K562 (cell line): ENCODE results near the gene HOXB4. TPM values are rescaled to one million over a fixed set of nuclear protein-coding genes. Genes with fewer than 3 reads are reported as not detected.
A peak's percentile ranks its signal among the peaks of the same experiment; 100 is the strongest.

Experiments used
- ARID3B ChIP-seq: fragments of 250-450 bp; sonication (Bioruptor Pico); IDR thresholded peaks from 2 replicates; pipeline ENCODE4 v1.4.0; 2020; ENCODE audit warnings: borderline replicate concordance
- BRCA1 ChIP-seq, 2 experiments: fragments of 450-650 bp in 1 of 2; sonication (generic) in 1 of 2; formaldehyde crosslinking in 1 of 2; IDR thresholded peaks; 2 replicates each; pipeline versions ENCODE4 v1.5.0 to v1.6.1; 2017 to 2020; ENCODE audit warnings: mild to moderate bottlenecking in 1 of 2, missing genetic modification reagents in 1 of 2
- DIDO1 ChIP-seq: fragments of 450-650 bp; IDR thresholded peaks from 2 replicates; pipeline ENCODE4 v1.6.1; 2016; ENCODE audit warnings: low read depth, missing biosample characterization, missing genetic modification characterization
- ETV6 ChIP-seq, 3 experiments: fragments of 150-350 bp in 1 of 3; sonication (generic) in 1 of 3; formaldehyde crosslinking in 1 of 3; IDR thresholded peaks; 2 replicates each; pipeline versions ENCODE4 v1.6.1 to v1.8.0; 2014 to 2022; ENCODE audit warnings: borderline replicate concordance in 2 of 3, low read depth in 2 of 3, antibody characterized with exemption in 1 of 3, low read length in 1 of 3, mild to moderate bottlenecking in 1 of 3, missing genetic modification reagents in 1 of 3
- EWSR1 ChIP-seq: fragments of 450-650 bp; IDR thresholded peaks from 2 replicates; pipeline ENCODE4 v1.6.1; 2018; ENCODE audit warnings: borderline replicate concordance, mild to moderate bottlenecking, low read depth, moderate library complexity; ENCODE audit not compliant: partially characterized antibody
- KAT7 ChIP-seq: sonication (generic); formaldehyde crosslinking; IDR thresholded peaks from 2 replicates; pipeline ENCODE4 v1.8.0; 2022; ENCODE audit warnings: missing genetic modification reagents, mild to moderate bottlenecking, borderline replicate concordance
- POLR2AphosphoS5 ChIP-seq: IDR thresholded peaks from 2 replicates; pipeline ENCODE4 v1.6.1; 2011; ENCODE audit warnings: mild to moderate bottlenecking, low read depth, low read length, moderate library complexity; ENCODE audit not compliant: control insufficient read depth, insufficient read depth
- POLR2B ChIP-seq: fragments of 450-650 bp; IDR thresholded peaks from 2 replicates; pipeline ENCODE4 v1.6.1; 2018; ENCODE audit warnings: low read depth; ENCODE audit not compliant: partially characterized antibody
- RBFOX2 ChIP-seq: fragments of 200-400 bp; formaldehyde crosslinking; IDR thresholded peaks from 2 replicates; pipeline ENCODE4 v1.6.1; 2017; ENCODE audit warnings: low read depth, mild to moderate bottlenecking, low read length, moderate library complexity
- RFX5 ChIP-seq: IDR thresholded peaks from 2 replicates; pipeline ENCODE4 v1.6.1; 2011; ENCODE audit warnings: low read depth, mild to moderate bottlenecking, improper control_type of control experiment, low read length
- SAFB2 ChIP-seq: fragments of 200-400 bp; formaldehyde crosslinking; IDR thresholded peaks from 2 replicates; pipeline ENCODE4 v1.6.1; 2018; ENCODE audit warnings: borderline replicate concordance, low read length, low read depth, moderate library complexity; ENCODE audit not compliant: severe bottlenecking
- TFAM ChIP-seq: fragments of 250-450 bp; sonication (Bioruptor Pico); conservative IDR thresholded peaks from 2 replicates; pipeline ENCODE4 v1.5.0; 2021; ENCODE audit warnings: mild to moderate bottlenecking, moderate library complexity
- TRIM24 ChIP-seq, 2 experiments: fragments of 450-650 bp; IDR thresholded peaks; 2 replicates each; pipeline ENCODE4 v1.6.1; 2016
- TRIM28 ChIP-seq: fragments of 450-650 bp; IDR thresholded peaks from 2 replicates; pipeline ENCODE4 v1.6.1; 2017
- ZBTB7A ChIP-seq: IDR thresholded peaks from 2 replicates; pipeline ENCODE4 v1.6.1; 2011; ENCODE audit warnings: low read depth, mild to moderate bottlenecking, low read length, moderate library complexity, borderline replicate concordance; ENCODE audit not compliant: control insufficient read depth
- ZNF398 ChIP-seq: fragments of 250-450 bp; sonication (Bioruptor Pico); IDR thresholded peaks from 2 replicates; pipeline ENCODE4 v1.8.0; 2021; ENCODE audit warnings: moderate library complexity, mild to moderate bottlenecking, inconsistent platforms
- ZNF592 ChIP-seq: fragments of 450-650 bp; IDR thresholded peaks from 2 replicates; pipeline ENCODE4 v1.6.1; 2017; ENCODE audit warnings: antibody characterized with exemption, mild to moderate bottlenecking
- polyA plus RNA-seq, 8 experiments: library from polyadenylated mRNA; depleted of rRNA in 4 of 8; stranded (reverse) in 5 of 8; unstranded in 3 of 8; fragments of >200 nt; fragmentation: Nextera tagmentation in 2 of 8; fragmentation: Illumina TruSeq in 1 of 8; extraction: Ambion mirVana in 2 of 8; extraction: Trizol in 1 of 8; gene quantifications; 2 replicates each; pipeline versions ENCODE4 v1.2.1 to v1.2.3, GENCODE V29; 2011 to 2014; ENCODE audit warnings: inconsistent platforms in 1 of 8, missing spikeins in 1 of 8
- total RNA-seq, 7 experiments: library from RNA; depleted of rRNA in 6 of 7; stranded (reverse); fragments of >200 nt in 6 of 7; fragmentation: Illumina TruSeq in 2 of 7; extraction: Trizol in 2 of 7; gene quantifications; 2 replicates each; pipeline versions ENCODE4 v1.2.1 to v1.2.3, GENCODE V29; 2011 to 2021; ENCODE audit warnings: low replicate concordance in 1 of 7

Gene HOXB4
- total and polyA plus RNA-seq, 9 of the 15 experiments (the other 6 are each of a cell fraction or from before 2014, with no cell fraction given) = 1.6 to 34.9 (median 14.9) TPM

- TF ChIP-seq DIDO1 (tag) = no peak
- TF ChIP-seq POLR2AphosphoS5 = peak; percentile 38; the same call in 1 of the 2 replicates
- TF ChIP-seq EWSR1 = no peak
- TF ChIP-seq ZBTB7A = no peak
- no peak for TF ChIP-seq TFAM
- TF ChIP-seq TRIM28 = no peak
- peak; percentile 78 for TF ChIP-seq RBFOX2
- no peak for TF ChIP-seq ZNF592
- TF ChIP-seq KAT7 (CRISPR knock-in tag) = no peak
- TF ChIP-seq POLR2B = peak; percentile 18
- TF ChIP-seq SAFB2 = no peak
- no peak for TF ChIP-seq TRIM24 (IDR thresholded peaks at IDR 0.05)
- TF ChIP-seq ETV6 (IDR thresholded peaks at IDR 0.05; ENCODE audit: borderline replicate concordance in 1 of 2, low read depth in 2 of 2, low read length in 1 of 2) = no peak
- TF ChIP-seq ETV6 (CRISPR knock-in tag; IDR thresholded peaks at IDR 0.05; ENCODE audit: borderline replicate concordance) = no peak
- TF ChIP-seq BRCA1 (IDR thresholded peaks at IDR 0.05) = no peak
- TF ChIP-seq BRCA1 (CRISPR knock-in tag; IDR thresholded peaks at IDR 0.05) = no peak
- no peak for TF ChIP-seq RFX5
- no peak for TF ChIP-seq ZNF398 (CRISPR knock-in tag)
- no peak for TF ChIP-seq ARID3B
Measured at GRCh38 chr17:48621410-48622392, 43.6 kb upstream of the HOXB4 start (continued).
